ENCODE results near the gene CCDC87. TPM values are rescaled to one million over a fixed set of nuclear protein-coding genes. Genes with fewer than 3 reads are reported as not detected.
A peak's percentile ranks its signal among the peaks of the same experiment; 100 is the strongest.
"Not testable (repeated sequence)": the region's sequence is repeated elsewhere in the genome, so short reads cannot be mapped to it uniquely, and the experiment has no call there.

The CCDC87 gene
- total RNA-seq, 1 donor from 2014 or later: not detected

- H3K4me3 ChIP-seq (ENCODE audit: low read length in 3 of 3): peak overlapping the region; percentile 96 to 100 (median 99)
- H3K27ac ChIP-seq (ENCODE audit: low read depth, low read length): peak overlapping the region; percentile 96
- H3K9ac ChIP-seq (ENCODE audit: low read depth in 1 of 3, low read length in 3 of 3): peak overlapping the region; percentile 99
- H3K9me3 ChIP-seq (ENCODE audit: control insufficient read depth in 3 of 3, low read length in 3 of 3): no peaks in the 10 kb centered on the region
- peaks cover 0 to 4% (median 0%) of the 10 kb centered on the region in 3 donors for H3K36me3 ChIP-seq (ENCODE audit: control insufficient read depth in 3 of 3, insufficient read depth in 3 of 3, low read length in 3 of 3)
- no peaks in the 10 kb centered on the region for H3K27me3 ChIP-seq (ENCODE audit: control insufficient read depth in 3 of 3, insufficient read depth in 3 of 3, low read length in 3 of 3)
- peaks cover 30 to 43% (median 34%) of the 10 kb centered on the region in 3 donors for H3K4me1 ChIP-seq (ENCODE audit: control insufficient read depth in 3 of 3, insufficient read depth in 3 of 3, low read length in 3 of 3)
Observed at GRCh38 chr11:66617155-66617834, 24.4 kb upstream of the CCDC87 start.

GRCh38 chr11:66616379-66617154, 23.7 kb upstream of the CCDC87 start, which contains the start of gene RBM14:
Gene RBM14 (plus strand): TSS chr11:66616630. CDS start chr11:66616721, 91 bp downstream.
- peak within 1 kb of the TSS; percentile 99 for H3K9ac ChIP-seq (ENCODE audit: low read depth in 1 of 3, low read length in 3 of 3)
- no peaks in the 10 kb centered on the region for H3K27me3 ChIP-seq (ENCODE audit: control insufficient read depth in 3 of 3, insufficient read depth in 3 of 3, low read length in 3 of 3)
- peaks cover 0 to 2% (median 0%) of the 10 kb centered on the region in 3 donors for H3K36me3 ChIP-seq (ENCODE audit: control insufficient read depth in 3 of 3, insufficient read depth in 3 of 3, low read length in 3 of 3)
- no peaks in the 10 kb centered on the region for H3K9me3 ChIP-seq (ENCODE audit: control insufficient read depth in 3 of 3, low read length in 3 of 3)
- H3K4me1 ChIP-seq (ENCODE audit: control insufficient read depth in 3 of 3, insufficient read depth in 3 of 3, low read length in 3 of 3): peaks cover 28 to 39% (median 28%) of the 10 kb centered on the region in 3 donors
- peak within 1 kb of the TSS; percentile 96 to 100 (median 99) for H3K4me3 ChIP-seq (ENCODE audit: low read length in 3 of 3)
- peak within 1 kb of the TSS; percentile 96 for H3K27ac ChIP-seq (ENCODE audit: low read depth, low read length)

GRCh38 chr11:66614073-66614472, 21.2 kb upstream of the CCDC87 start:
- H3K36me3 ChIP-seq (ENCODE audit: control insufficient read depth in 3 of 3, insufficient read depth in 3 of 3, low read length in 3 of 3): peaks cover 0 to 2% (median 0%) of the 10 kb centered on the region in 3 donors
- no peak overlapping the region for H3K27ac ChIP-seq (ENCODE audit: low read depth, low read length)
- H3K27me3 ChIP-seq (ENCODE audit: control insufficient read depth in 3 of 3, insufficient read depth in 3 of 3, low read length in 3 of 3): no peaks in the 10 kb centered on the region
- no peak overlapping the region for H3K9ac ChIP-seq (ENCODE audit: low read depth in 1 of 3, low read length in 3 of 3)
- peaks cover 17 to 26% (median 21%) of the 10 kb centered on the region in 3 donors for H3K4me1 ChIP-seq (ENCODE audit: control insufficient read depth in 3 of 3, insufficient read depth in 3 of 3, low read length in 3 of 3)
- no peak overlapping the region for H3K4me3 ChIP-seq (ENCODE audit: low read length in 3 of 3)
- no peaks in the 10 kb centered on the region for H3K9me3 ChIP-seq (ENCODE audit: control insufficient read depth in 3 of 3, low read length in 3 of 3)

GRCh38 chr11:66612458-66612857, 19.6 kb upstream of the CCDC87 start:
- H3K27me3 ChIP-seq (ENCODE audit: control insufficient read depth in 3 of 3, insufficient read depth in 3 of 3, low read length in 3 of 3): no peaks in the 10 kb centered on the region

DNA sequence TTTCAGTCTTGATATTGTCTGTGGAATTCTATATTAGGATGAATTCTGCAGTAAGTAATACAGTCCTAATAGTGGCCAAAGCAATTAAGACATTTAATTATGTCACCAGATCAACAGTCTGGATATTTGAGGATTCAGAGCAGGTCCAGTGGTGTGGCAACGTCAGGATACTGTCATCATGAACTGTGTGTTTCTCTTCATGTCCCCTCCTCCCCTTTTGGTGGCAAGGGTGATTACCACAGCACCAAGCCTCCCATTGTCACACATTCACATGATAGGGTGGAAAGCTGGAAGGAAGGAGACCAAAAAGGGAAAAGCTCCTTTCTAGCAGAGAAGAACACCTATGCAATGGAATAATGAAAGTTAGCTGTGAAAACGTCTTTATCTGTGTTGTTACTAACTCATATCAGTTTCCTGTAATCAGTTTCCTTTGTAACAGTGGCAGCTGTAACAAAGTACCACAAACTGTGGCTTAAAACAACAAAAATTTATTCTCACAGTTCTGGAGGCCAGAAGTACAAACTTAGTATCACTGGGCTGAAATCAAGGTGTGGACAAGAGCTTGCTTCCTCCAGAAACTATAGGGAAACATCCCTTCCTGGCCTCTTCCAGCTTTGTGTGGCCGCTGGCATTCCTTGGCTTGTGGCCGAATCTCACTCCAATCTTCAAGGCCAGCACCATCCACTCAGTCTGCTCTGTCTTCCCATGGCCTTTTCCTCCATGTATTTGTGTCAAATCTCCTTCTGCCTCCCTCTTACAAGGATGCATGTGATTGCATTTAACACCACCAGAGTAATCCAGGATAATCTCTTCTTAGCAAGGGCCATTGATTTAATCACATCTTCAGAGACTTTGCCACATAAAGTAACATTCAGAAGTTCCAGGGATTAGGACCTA, 17.1 kb upstream of the CCDC87 start:
- Histone ChIP-seq H3K9ac (ENCODE audit: low read depth in 1 of 3, low read length in 3 of 3) (no peak overlapping the region), H3K9me3 (ENCODE audit: control insufficient read depth in 3 of 3, low read length in 3 of 3) (no peaks in the 10 kb centered on the region)

More at GRCh38 chr11:66612458-66612857, 19.6 kb upstream of the CCDC87 start:
- H3K27ac ChIP-seq (ENCODE audit: low read depth, low read length): no peak overlapping the region
- H3K9me3 ChIP-seq (ENCODE audit: control insufficient read depth in 3 of 3, low read length in 3 of 3): no peaks in the 10 kb centered on the region
- H3K4me3 ChIP-seq (ENCODE audit: low read length in 3 of 3): no peak overlapping the region
- peaks cover 0 to 2% (median 0%) of the 10 kb centered on the region in 3 donors for H3K36me3 ChIP-seq (ENCODE audit: control insufficient read depth in 3 of 3, insufficient read depth in 3 of 3, low read length in 3 of 3)
- H3K4me1 ChIP-seq (ENCODE audit: control insufficient read depth in 3 of 3, insufficient read depth in 3 of 3, low read length in 3 of 3): peaks cover 1 to 9% (median 6%) of the 10 kb centered on the region in 3 donors
- H3K9ac ChIP-seq (ENCODE audit: low read depth in 1 of 3, low read length in 3 of 3): no peak overlapping the region

DNA sequence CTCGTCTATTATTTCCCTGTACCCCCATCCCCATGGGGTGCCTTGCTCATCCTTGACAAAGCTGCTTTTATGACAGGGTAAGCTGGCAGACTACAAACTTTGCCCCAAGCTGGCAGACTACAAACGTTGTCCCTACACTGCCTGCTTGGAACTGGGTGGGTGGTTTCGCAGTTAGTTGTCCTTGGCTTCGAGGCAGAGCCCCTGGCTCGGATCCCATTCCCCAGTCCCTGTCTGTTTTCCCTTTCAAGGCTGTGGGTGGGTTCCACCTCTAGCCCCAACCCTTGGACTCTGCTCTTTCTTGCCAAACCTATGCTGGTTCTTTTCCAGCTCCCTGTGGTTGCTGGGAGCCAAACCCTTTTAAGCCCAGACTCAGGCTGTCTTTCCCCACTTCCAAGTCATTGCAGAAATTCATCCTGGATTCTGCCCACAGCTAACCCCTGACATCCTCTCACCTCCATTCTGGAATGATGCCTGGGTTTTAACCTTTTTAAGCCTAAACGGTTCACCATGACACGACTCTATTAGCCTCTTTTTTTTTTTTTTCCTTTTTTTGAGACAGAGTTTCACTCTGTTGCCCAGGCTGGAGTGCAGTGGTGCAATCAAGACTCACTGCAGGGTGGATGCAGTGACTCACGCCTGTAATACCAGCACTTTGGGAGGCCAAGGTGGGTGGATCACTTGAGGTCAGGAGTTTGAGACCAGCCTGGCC, 14.4 kb upstream of the CCDC87 start:
- H3K36me3 ChIP-seq (ENCODE audit: control insufficient read depth in 3 of 3, insufficient read depth in 3 of 3, low read length in 3 of 3): peaks cover 20 to 26% (median 25%) of the 10 kb centered on the region in 3 donors
- no peaks in the 10 kb centered on the region for H3K27me3 ChIP-seq (ENCODE audit: control insufficient read depth in 3 of 3, insufficient read depth in 3 of 3, low read length in 3 of 3)
- H3K9me3 ChIP-seq (ENCODE audit: control insufficient read depth in 3 of 3, low read length in 3 of 3): no peaks in the 10 kb centered on the region
- H3K4me1 ChIP-seq (ENCODE audit: control insufficient read depth in 3 of 3, insufficient read depth in 3 of 3, low read length in 3 of 3): peaks cover under 1 to 7% (median 3%) of the 10 kb centered on the region in 3 donors
- H3K9ac ChIP-seq (ENCODE audit: low read depth in 1 of 3, low read length in 3 of 3): no peak overlapping the region
- H3K27ac ChIP-seq (ENCODE audit: low read depth, low read length): no peak overlapping the region
- H3K4me3 ChIP-seq (ENCODE audit: low read length in 3 of 3): no peak overlapping the region

More for the DNA sequence above, 17.1 kb upstream of the CCDC87 start:
- H3K4me3 ChIP-seq (ENCODE audit: low read length in 3 of 3): no peak overlapping the region
- H3K36me3 ChIP-seq (ENCODE audit: control insufficient read depth in 3 of 3, insufficient read depth in 3 of 3, low read length in 3 of 3): peaks cover 12 to 20% (median 16%) of the 10 kb centered on the region in 3 donors
- H3K27me3 ChIP-seq (ENCODE audit: control insufficient read depth in 3 of 3, insufficient read depth in 3 of 3, low read length in 3 of 3): no peaks in the 10 kb centered on the region
- no peak overlapping the region for H3K27ac ChIP-seq (ENCODE audit: low read depth, low read length)
- H3K4me1 ChIP-seq (ENCODE audit: control insufficient read depth in 3 of 3, insufficient read depth in 3 of 3, low read length in 3 of 3): no peaks in the 10 kb centered on the region

- Histone ChIP-seq H3K36me3 (ENCODE audit: control insufficient read depth in 3 of 3, insufficient read depth in 3 of 3, low read length in 3 of 3) (peaks cover 20 to 26% (median 25%) of the 10 kb centered on the region in 3 donors), H3K4me1 (ENCODE audit: control insufficient read depth in 3 of 3, insufficient read depth in 3 of 3, low read length in 3 of 3) (peaks cover 6 to 13% (median 8%) of the 10 kb centered on the region in 3 donors)
- H3K9me3 ChIP-seq (ENCODE audit: control insufficient read depth in 3 of 3, low read length in 3 of 3); H3K27me3 ChIP-seq (ENCODE audit: control insufficient read depth in 3 of 3, insufficient read depth in 3 of 3, low read length in 3 of 3); H3K9ac ChIP-seq (ENCODE audit: low read depth in 1 of 3, low read length in 3 of 3); H3K4me3 ChIP-seq (ENCODE audit: low read length in 3 of 3); H3K27ac ChIP-seq (ENCODE audit: low read depth, low read length): not testable (repeated sequence)
Observed at GRCh38 chr11:66606608-66607007, 13.7 kb upstream of the CCDC87 start.

DNA sequence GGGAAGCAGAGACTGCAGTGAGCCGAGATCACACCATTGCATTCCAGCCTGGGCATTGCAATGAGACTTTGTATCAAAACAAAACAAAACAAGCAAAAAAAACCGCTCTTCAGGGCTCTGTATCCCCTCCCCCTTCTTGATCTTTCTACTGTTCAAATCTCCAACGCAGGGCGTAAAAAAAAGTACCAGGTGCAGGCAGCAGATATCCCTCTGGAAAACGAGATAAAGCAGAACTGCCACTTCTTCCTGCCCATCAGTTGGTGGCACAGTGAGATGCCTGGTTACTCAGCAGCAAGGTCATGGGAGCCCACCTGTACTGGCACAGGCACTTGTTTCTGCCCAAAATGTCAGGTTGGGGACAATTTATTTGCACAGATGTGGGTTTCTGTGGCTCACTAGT, 11.3 kb upstream of the CCDC87 start:
- peaks cover 35 to 40% (median 35%) of the 10 kb centered on the region in 3 donors for H3K36me3 ChIP-seq (ENCODE audit: control insufficient read depth in 3 of 3, insufficient read depth in 3 of 3, low read length in 3 of 3)
- H3K27ac ChIP-seq (ENCODE audit: low read depth, low read length): no peak overlapping the region
- H3K9ac ChIP-seq (ENCODE audit: low read depth in 1 of 3, low read length in 3 of 3): no peak overlapping the region
- H3K9me3 ChIP-seq (ENCODE audit: control insufficient read depth in 3 of 3, low read length in 3 of 3): no peaks in the 10 kb centered on the region
- H3K4me3 ChIP-seq (ENCODE audit: low read length in 3 of 3): no peak overlapping the region
- peaks cover 6 to 18% (median 10%) of the 10 kb centered on the region in 3 donors for H3K4me1 ChIP-seq (ENCODE audit: control insufficient read depth in 3 of 3, insufficient read depth in 3 of 3, low read length in 3 of 3)
- H3K27me3 ChIP-seq (ENCODE audit: control insufficient read depth in 3 of 3, insufficient read depth in 3 of 3, low read length in 3 of 3): no peaks in the 10 kb centered on the region

DNA sequence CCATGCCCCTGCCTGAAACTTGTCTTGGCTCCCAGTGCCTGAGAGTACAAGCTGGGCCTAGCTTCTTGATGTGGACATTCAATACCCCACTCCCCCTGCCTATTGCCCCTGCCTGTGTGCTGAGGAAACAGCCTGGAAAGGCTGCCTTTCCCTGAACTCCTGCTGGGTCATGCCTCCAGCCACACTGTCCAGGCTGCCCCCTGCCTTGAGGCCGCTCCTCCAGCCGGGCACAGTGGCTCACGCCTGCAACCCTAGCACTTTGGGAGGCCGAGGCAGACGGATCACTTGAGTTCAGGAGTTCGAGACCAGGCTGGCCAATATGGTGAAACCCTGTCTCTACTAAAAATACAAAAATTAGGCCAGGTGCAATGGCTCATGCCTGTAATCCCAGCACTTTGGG, 10.2 kb upstream of the CCDC87 start:
- Histone ChIP-seq H3K4me3 (ENCODE audit: low read length in 3 of 3) (no peak overlapping the region), H3K36me3 (ENCODE audit: control insufficient read depth in 3 of 3, insufficient read depth in 3 of 3, low read length in 3 of 3) (peaks cover 37 to 45% (median 41%) of the 10 kb centered on the region in 3 donors), H3K9ac (ENCODE audit: low read depth in 1 of 3, low read length in 3 of 3) (no peak overlapping the region), H3K4me1 (ENCODE audit: control insufficient read depth in 3 of 3, insufficient read depth in 3 of 3, low read length in 3 of 3) (peaks cover 6 to 18% (median 10%) of the 10 kb centered on the region in 3 donors), H3K9me3 (ENCODE audit: control insufficient read depth in 3 of 3, low read length in 3 of 3) (no peaks in the 10 kb centered on the region), H3K27me3 (ENCODE audit: control insufficient read depth in 3 of 3, insufficient read depth in 3 of 3, low read length in 3 of 3) (no peaks in the 10 kb centered on the region), H3K27ac (ENCODE audit: low read depth, low read length) (no peak overlapping the region)

All from skeletal muscle tissue (tissue), 4 donors.